Measurements from ENCODE around the gene SLX4IP. TPM values are rescaled to one million over a fixed set of nuclear protein-coding genes. Genes with fewer than 3 reads are reported as not detected.

Gene SLX4IP
- total RNA-seq, 1 experiment from 2014 or later, result 5.4 TPM

DNA sequence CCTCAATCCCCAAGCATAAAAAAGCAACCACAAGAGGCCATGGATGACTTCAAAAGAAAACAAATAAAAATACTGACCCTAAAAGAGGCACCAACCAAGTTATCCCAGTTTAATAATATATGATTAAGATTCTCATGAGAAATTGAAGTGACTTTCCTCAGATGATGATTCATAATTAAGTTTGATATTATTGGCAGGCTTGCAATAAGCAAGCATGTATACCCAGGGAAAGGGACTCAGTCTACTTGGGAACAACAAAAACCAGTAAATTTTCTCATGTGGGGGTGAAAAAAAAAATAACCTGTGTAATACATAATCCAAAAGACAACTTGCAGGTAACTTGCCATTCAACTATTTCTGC, 219.1 kb downstream of the SLX4IP start:
- TF ChIP-seq, protein P1, sequence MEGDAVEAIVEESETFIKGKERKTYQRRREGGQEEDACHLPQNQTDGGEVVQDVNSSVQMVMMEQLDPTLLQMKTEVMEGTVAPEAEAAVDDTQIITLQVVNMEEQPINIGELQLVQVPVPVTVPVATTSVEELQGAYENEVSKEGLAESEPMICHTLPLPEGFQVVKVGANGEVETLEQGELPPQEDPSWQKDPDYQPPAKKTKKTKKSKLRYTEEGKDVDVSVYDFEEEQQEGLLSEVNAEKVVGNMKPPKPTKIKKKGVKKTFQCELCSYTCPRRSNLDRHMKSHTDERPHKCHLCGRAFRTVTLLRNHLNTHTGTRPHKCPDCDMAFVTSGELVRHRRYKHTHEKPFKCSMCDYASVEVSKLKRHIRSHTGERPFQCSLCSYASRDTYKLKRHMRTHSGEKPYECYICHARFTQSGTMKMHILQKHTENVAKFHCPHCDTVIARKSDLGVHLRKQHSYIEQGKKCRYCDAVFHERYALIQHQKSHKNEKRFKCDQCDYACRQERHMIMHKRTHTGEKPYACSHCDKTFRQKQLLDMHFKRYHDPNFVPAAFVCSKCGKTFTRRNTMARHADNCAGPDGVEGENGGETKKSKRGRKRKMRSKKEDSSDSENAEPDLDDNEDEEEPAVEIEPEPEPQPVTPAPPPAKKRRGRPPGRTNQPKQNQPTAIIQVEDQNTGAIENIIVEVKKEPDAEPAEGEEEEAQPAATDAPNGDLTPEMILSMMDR (IDR thresholded peaks at IDR 0.05; ENCODE audit: unreplicated experiment), result no peak
- Mint-ChIP-seq H3K36me3 (ENCODE audit: insufficient read depth, unreplicated experiment) (peaks cover 90% of the 10 kb centered on the region), H3K27ac (ENCODE audit: unreplicated experiment) (peak overlapping the region; percentile 56), H3K9me3 (ENCODE audit: low read depth, unreplicated experiment) (no peaks in the 10 kb centered on the region), H3K27me3 (ENCODE audit: unreplicated experiment) (no peaks in the 10 kb centered on the region), H3K4me3 (ENCODE audit: low read depth, unreplicated experiment) (peak overlapping the region; percentile 22), H3K4me1 (ENCODE audit: low read depth, unreplicated experiment) (peaks cover 36% of the 10 kb centered on the region)
- CTCF ChIA-PET, result no interaction called here
- intact Hi-C loops (cut with micrococcal nuclease; ENCODE audit: unreplicated experiment), result no loop called here
- no TSS peak for BruUV-seq (replicated peaks)
- no peak for DNase-seq

DNA sequence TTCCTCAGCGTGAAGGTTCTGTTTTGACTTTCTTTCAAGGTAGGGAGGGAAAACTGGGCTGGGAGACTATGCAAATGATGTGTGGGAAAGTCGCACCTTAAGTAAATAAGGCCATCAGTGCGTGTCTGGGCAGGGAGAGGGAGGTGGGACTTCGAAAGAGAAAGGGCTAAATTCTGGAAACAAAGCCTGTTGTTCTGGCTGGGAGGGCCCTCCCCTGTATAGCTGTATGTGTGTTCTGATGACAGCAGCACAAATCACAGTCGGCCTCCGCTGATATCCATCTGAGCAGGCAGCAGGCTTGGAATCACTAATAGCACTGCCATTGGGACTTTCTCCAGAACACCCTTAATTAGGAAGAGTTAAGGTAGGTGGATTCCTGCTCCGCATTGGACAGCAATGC, 219.5 kb downstream of the SLX4IP start:
- H3K36me3 Mint-ChIP-seq (ENCODE audit: insufficient read depth, unreplicated experiment), result peaks cover 90% of the 10 kb centered on the region
- no peaks in the 10 kb centered on the region for H3K27me3 Mint-ChIP-seq (ENCODE audit: unreplicated experiment)
- H3K4me1 Mint-ChIP-seq (ENCODE audit: low read depth, unreplicated experiment), result peaks cover 37% of the 10 kb centered on the region
- intact Hi-C loops (cut with micrococcal nuclease; ENCODE audit: unreplicated experiment), result no loop called here
- peak; percentile 56 for DNase-seq
- H3K9me3 Mint-ChIP-seq (ENCODE audit: low read depth, unreplicated experiment), result no peaks in the 10 kb centered on the region
- peak overlapping the region; percentile 56 for H3K27ac Mint-ChIP-seq (ENCODE audit: unreplicated experiment)
- BruUV-seq (replicated peaks), result no TSS peak
- TF ChIP-seq, protein P1 (IDR thresholded peaks at IDR 0.05; ENCODE audit: unreplicated experiment), result no peak
- peak overlapping the region; percentile 22 for H3K4me3 Mint-ChIP-seq (ENCODE audit: low read depth, unreplicated experiment)
- CTCF ChIA-PET, result no interaction called here

DNA sequence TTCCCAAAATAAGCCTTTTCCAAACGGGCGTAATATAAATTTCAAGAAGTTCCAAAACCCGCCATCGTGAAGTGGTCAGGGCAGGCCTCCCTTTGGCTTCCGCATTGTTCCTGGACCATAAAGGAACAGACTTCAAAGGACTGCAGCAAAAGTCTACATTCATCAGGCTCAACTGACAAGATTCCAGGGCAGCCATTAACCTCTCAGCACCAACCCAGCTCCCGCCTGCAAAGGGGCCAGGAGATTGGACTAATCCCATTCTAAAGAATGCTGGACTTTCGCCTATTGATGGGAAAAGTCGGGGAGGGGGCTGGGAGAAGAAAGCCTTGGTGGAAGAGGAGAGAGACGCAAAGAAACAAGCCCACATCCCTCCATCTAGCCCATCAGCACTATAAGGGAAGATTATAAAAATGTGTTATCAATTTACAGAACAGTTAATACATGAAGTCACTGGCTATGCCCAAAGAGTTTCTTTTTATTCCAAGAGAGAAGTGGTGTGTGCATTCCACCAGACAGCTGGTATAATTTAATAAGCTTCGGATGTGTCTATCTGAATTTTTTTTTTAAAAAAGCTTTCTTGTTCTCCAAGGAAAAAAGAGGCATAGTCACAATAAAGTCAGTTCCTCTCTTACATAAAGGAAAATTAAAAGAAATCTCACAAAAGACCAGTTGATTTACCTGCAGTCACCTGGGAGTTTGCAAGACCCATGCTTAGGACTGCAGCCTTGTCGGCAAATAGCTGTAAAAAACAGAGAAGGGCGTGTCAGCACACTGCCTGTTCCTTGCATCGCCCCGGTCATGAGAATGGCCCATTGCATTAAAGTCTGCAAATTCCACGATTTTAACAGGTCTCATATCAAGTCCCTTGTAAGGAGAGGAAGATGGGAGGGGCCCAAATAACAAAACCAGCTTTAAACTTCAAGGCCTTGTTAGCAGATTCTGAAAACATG, 220.9 kb downstream of the SLX4IP start:
- Mint-ChIP-seq H3K36me3 (ENCODE audit: insufficient read depth, unreplicated experiment) (peaks cover 93% of the 10 kb centered on the region), H3K4me1 (ENCODE audit: low read depth, unreplicated experiment) (peaks cover 51% of the 10 kb centered on the region)
- intact Hi-C loops (cut with micrococcal nuclease; ENCODE audit: unreplicated experiment), result no loop called here

DNA sequence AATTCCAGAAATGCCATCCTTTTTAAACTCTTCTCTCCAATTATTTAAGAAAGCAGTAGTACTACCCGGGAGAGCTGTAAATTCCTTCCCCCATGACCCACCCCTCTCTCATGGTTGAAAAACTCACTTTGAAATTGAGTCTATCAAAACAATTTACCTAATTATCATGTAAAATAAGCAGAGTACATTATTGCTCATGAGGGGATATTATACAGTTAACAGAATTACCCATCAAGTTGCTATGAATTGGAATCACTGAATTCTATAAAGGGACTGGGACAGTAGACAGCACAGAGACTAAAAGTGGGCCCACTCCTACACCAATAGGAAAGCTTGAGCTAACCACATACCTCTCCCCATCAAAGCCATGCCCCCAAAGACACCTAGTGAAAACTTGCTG, 222.3 kb downstream of the SLX4IP start:
- peak overlapping the region; percentile 55 for H3K27ac Mint-ChIP-seq (ENCODE audit: unreplicated experiment)
- H3K36me3 Mint-ChIP-seq (ENCODE audit: insufficient read depth, unreplicated experiment), result peaks cover 93% of the 10 kb centered on the region
- H3K4me3 Mint-ChIP-seq (ENCODE audit: low read depth, unreplicated experiment), result no peak overlapping the region
- no peaks in the 10 kb centered on the region for H3K9me3 Mint-ChIP-seq (ENCODE audit: low read depth, unreplicated experiment)
- CTCF ChIA-PET, result no interaction called here
- no peaks in the 10 kb centered on the region for H3K27me3 Mint-ChIP-seq (ENCODE audit: unreplicated experiment)
- peaks cover 66% of the 10 kb centered on the region for H3K4me1 Mint-ChIP-seq (ENCODE audit: low read depth, unreplicated experiment)
- intact Hi-C loops (cut with micrococcal nuclease; ENCODE audit: unreplicated experiment), result no loop called here
- no TSS peak for BruUV-seq (replicated peaks)
- DNase-seq, result no peak
- TF ChIP-seq, protein P1 (IDR thresholded peaks at IDR 0.05; ENCODE audit: unreplicated experiment), result no peak

More for the DNA sequence above, 220.9 kb downstream of the SLX4IP start:
- peak overlapping the region; percentile 22 for H3K4me3 Mint-ChIP-seq (ENCODE audit: low read depth, unreplicated experiment)
- TF ChIP-seq, protein P1 (IDR thresholded peaks at IDR 0.05; ENCODE audit: unreplicated experiment), result no peak
- CTCF ChIA-PET, result no interaction called here
- H3K27ac Mint-ChIP-seq (ENCODE audit: unreplicated experiment), result no peak overlapping the region
- BruUV-seq (replicated peaks), result no TSS peak
- no peaks in the 10 kb centered on the region for H3K27me3 Mint-ChIP-seq (ENCODE audit: unreplicated experiment)
- H3K9me3 Mint-ChIP-seq (ENCODE audit: low read depth, unreplicated experiment), result no peaks in the 10 kb centered on the region
- DNase-seq, result no peak
